ENCODE results near the gene KRT4.

- TF ChIP-seq CTCF (IDR thresholded peaks at IDR 0.05) (no peak), EP300 (IDR thresholded peaks at IDR 0.05) (no peak), POLR2A (IDR thresholded peaks at IDR 0.05) (no peak)
These were observed 44.0 kb downstream of the KRT4 start for GRCh38 chr12:52769946-52770345.

Data from gastroesophageal sphincter (tissue), 3 donors.